ENCODE data around the gene LAMA1.

DNA sequence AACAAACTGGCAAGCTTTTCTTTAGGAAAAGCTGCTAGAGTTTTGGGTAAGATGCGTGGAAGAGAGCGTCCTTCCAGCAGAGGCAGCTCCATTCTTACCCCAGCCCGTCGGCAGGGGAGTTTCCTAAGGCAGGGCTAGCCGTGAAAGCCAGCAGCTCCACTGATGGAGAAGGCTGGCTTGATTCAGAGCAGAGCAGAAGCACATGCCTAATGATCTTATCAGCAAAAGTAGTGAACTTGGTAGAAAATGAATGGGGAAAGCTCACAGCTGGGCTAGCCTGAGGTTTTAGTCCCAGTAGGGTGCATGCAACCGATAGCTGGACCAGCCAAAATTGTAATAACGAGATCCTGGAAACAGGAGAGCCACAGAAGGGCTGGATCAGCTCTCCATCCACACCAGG, 20.8 kb downstream of the LAMA1 start:
- TF ChIP-seq, protein P1, sequence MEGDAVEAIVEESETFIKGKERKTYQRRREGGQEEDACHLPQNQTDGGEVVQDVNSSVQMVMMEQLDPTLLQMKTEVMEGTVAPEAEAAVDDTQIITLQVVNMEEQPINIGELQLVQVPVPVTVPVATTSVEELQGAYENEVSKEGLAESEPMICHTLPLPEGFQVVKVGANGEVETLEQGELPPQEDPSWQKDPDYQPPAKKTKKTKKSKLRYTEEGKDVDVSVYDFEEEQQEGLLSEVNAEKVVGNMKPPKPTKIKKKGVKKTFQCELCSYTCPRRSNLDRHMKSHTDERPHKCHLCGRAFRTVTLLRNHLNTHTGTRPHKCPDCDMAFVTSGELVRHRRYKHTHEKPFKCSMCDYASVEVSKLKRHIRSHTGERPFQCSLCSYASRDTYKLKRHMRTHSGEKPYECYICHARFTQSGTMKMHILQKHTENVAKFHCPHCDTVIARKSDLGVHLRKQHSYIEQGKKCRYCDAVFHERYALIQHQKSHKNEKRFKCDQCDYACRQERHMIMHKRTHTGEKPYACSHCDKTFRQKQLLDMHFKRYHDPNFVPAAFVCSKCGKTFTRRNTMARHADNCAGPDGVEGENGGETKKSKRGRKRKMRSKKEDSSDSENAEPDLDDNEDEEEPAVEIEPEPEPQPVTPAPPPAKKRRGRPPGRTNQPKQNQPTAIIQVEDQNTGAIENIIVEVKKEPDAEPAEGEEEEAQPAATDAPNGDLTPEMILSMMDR (IDR thresholded peaks at IDR 0.05) = no peak
- no peak for TF ChIP-seq POLR2AphosphoS5 (IDR thresholded peaks at IDR 0.05)
- no peak for TF ChIP-seq POLR2A (IDR thresholded peaks at IDR 0.05)
- TF ChIP-seq EP300 (IDR thresholded peaks at IDR 0.05; ENCODE audit: low read depth) = no peak

Data from transverse colon (tissue), 4 donors.